Activated T-cell treated with anti-CD3 and anti-CD28 coated beads for 4 hours (primary cell): ENCODE results near the gene ZFR2.

ENCODE experiments used
- DNase-seq: peaks from one replicate; pipeline ENCODE4 v3.0.0-alpha.2; 2020

ZFR2 gene

GRCh38 chr19:3785451-3785937 is 83.3 kb downstream of the ZFR2 start:
- peak; percentile 46 for DNase-seq

GRCh38 chr19:3784607-3785450 is 84.0 kb downstream of the ZFR2 start:
- no peak for DNase-seq

GRCh38 chr19:3783660-3784584 is 84.9 kb downstream of the ZFR2 start:
- peak; percentile 32 for DNase-seq

GRCh38 chr19:3782903-3783302 is 85.9 kb downstream of the ZFR2 start:
- no peak for DNase-seq

GRCh38 chr19:3782330-3782729 is 86.5 kb downstream of the ZFR2 start:
- DNase-seq: no peak

- no peak for DNase-seq
Observed at GRCh38 chr19:3781603-3782002, 87.2 kb downstream of the ZFR2 start.

GRCh38 chr19:3780786-3781304 is 88.0 kb downstream of the ZFR2 start:
- DNase-seq: no peak

GRCh38 chr19:3778899-3779723 is 89.7 kb downstream of the ZFR2 start:
- no peak for DNase-seq

- no peak for DNase-seq
Observed at GRCh38 chr19:3778104-3778867, 90.6 kb downstream of the ZFR2 start.

GRCh38 chr19:3776479-3777040 is 92.3 kb downstream of the ZFR2 start:
- DNase-seq: no peak

GRCh38 chr19:3775831-3776230 is 93.0 kb downstream of the ZFR2 start:
- DNase-seq: no peak

GRCh38 chr19:3775374-3775711 is 93.5 kb downstream of the ZFR2 start:
- DNase-seq: no peak

GRCh38 chr19:3774621-3775373 is 94.0 kb downstream of the ZFR2 start:
- DNase-seq: no peak

- no peak for DNase-seq
Observed at GRCh38 chr19:3773814-3774515, 94.9 kb downstream of the ZFR2 start.

- DNase-seq: no peak
Observed at GRCh38 chr19:3771906-3772455, 96.9 kb downstream of the ZFR2 start, which contains the start of gene RAX2. Gene RAX2 (minus strand): TSS chr19:3772228. CDS start chr19:3771742, 486 bp downstream.

- no peak for DNase-seq
Observed at GRCh38 chr19:3771000-3771905, 97.6 kb downstream of the ZFR2 start.

- DNase-seq: no peak
Observed at GRCh38 chr19:3770136-3770999, 98.5 kb downstream of the ZFR2 start.
